GM18861 (cell line): Measurements from ENCODE around the gene NANOS3.
A peak's percentile ranks its signal among the peaks of the same experiment; 100 is the strongest.

Source experiments
- ATAC-seq: cut with Tn5 transposase; IDR thresholded peaks from one replicate; pipeline ENCODE4 v1.9.1; 2021; ENCODE audit not compliant: unreplicated experiment

NANOS3 gene

GRCh38 chr19:13864667-13865570, 12.0 kb upstream of the NANOS3 start:
- no peak for ATAC-seq

- ATAC-seq, result no peak
Observed at GRCh38 chr19:13865571-13866462, 11.1 kb upstream of the NANOS3 start.

GRCh38 chr19:13866463-13867046, 10.4 kb upstream of the NANOS3 start:
- no peak for ATAC-seq

- ATAC-seq, result no peak
Observed at GRCh38 chr19:13868663-13869062, 8.3 kb upstream of the NANOS3 start.

- ATAC-seq, result no peak
Observed at GRCh38 chr19:13869281-13869680, 7.7 kb upstream of the NANOS3 start.

- ATAC-seq, result no peak
Observed at GRCh38 chr19:13870873-13871272, 6.1 kb upstream of the NANOS3 start.

GRCh38 chr19:13872339-13872694, 4.6 kb upstream of the NANOS3 start:
- no peak for ATAC-seq

GRCh38 chr19:13872695-13873389, 4.1 kb upstream of the NANOS3 start:
- no peak for ATAC-seq

GRCh38 chr19:13873834-13874515, 3.0 kb upstream of the NANOS3 start:
- ATAC-seq, result no peak

- no peak for ATAC-seq
Observed at GRCh38 chr19:13875824-13876223, 1.1 kb upstream of the NANOS3 start.

GRCh38 chr19:13877303-13877702, 369 bp downstream of the NANOS3 start:
- no peak for ATAC-seq

GRCh38 chr19:13880059-13881043, 3.4 kb downstream of the NANOS3 start:
- ATAC-seq, result peak; percentile 69

GRCh38 chr19:13881251-13881691, 4.3 kb downstream of the NANOS3 start:
- no peak for ATAC-seq

- no peak for ATAC-seq
Observed at GRCh38 chr19:13881692-13882418, 4.9 kb downstream of the NANOS3 start.

- no peak for ATAC-seq
Observed at GRCh38 chr19:13882419-13882795, 5.5 kb downstream of the NANOS3 start.

GRCh38 chr19:13882836-13883235, 5.9 kb downstream of the NANOS3 start:
- no peak for ATAC-seq

- no peak for ATAC-seq
Observed at GRCh38 chr19:13883516-13884064, 6.7 kb downstream of the NANOS3 start.
